NCI-H82 treated with DMSO at 0.1 percent for 48 hours (cell line): ENCODE measurements around the gene RCN2.

ENCODE experiments used
- DNase-seq: peaks from one replicate; lab custom pipeline; 2025; ENCODE audit not compliant: unreplicated experiment; lab: John Stamatoyannopoulos, UW

RCN2 gene

DNA sequence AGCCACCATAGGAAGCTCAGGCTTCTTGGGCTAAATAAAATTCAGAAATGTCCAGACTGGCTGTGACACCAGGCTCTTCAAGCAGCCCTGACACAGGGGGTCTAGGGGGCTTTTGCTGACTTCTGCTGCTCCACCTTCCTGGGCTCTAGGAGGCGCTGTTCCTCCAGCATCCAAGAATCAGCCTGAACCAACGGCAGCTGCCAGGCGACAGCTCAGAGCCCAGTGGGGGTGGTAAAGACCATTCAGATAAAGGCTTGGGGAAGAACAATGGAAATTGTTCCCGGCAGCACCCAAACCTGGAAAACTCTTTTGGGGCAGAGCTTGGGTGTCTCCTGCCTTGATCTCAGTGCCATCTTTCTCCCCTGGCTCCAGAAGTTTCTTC is 41.8 kb downstream of the RCN2 start:
- peak; percentile 34 for DNase-seq

GRCh38 chr15:76973906-76974305 is 42.4 kb downstream of the RCN2 start:
- no peak for DNase-seq

DNA sequence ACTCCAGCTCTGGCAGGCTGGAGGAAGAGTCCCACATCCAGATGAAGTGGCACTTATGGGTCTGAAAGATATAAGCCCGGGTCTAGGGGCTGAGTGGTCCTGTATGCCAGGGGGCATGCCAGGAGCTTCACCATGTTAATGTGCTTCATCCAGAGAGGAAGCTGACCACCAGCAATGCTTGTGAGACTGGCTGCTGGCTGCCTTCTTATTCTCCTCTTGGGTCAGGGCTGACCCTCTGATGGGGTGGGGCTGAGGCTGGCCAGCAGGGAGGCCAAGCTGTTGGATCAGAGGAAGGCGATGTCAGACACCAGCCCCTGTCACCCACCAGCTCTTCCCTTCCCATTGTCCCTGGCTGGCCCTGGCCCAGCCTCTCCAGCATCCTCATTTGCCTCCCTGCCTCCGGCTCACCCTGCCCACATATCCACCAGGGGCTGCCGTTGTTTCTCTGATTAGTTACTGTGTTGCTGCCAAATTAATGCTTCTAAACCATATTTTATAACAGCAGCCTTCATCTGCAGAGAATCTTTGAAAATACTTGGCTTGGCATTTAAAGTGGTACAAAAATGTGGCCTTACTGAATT is 43.0 kb downstream of the RCN2 start:
- no peak for DNase-seq

GRCh38 chr15:76976141-76976540 is 44.6 kb downstream of the RCN2 start:
- no peak for DNase-seq

- no peak for DNase-seq
Measured at GRCh38 chr15:76976572-76977270, 45.2 kb downstream of the RCN2 start.

DNA sequence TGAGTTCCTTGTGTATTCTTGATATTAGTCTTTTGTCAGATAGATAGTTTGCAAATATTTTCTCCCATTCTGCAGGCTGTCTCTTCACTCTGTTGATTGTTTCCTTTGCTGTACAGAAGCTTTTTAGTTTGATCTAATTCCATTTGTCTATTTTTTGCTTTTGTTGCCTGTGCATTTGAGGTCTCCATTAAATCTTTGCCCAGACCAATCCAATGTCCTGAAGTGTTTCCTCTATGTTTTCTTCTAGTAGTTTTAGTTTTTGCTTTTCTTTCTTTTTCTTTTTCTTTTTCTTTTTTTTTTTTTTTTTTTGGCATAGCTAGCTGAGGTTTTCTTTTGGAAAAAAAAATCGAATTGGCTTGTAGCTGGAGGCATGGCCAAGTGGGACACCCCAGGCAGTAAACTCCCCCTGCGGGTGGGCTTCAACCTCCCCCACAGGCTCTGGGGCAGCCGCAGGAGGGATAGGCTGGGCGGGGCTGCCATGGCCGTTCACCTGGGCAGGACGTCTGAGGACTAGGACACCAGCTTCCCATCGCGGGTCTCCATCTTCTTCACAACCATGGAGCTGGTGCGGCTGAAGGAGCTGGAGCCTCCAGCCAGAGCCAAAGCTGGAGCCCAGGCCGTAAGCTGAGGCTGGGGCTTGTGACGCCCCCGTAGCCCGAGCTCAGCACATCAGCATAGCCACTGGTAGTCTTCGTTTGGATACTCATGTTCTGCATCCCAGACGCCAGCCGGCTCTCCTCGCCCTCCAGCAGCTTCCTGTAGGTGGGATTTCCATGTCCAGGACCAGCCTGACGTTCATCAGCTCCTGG is 47.2 kb downstream of the RCN2 start:
- no peak for DNase-seq

GRCh38 chr15:76979331-76979925 is 47.9 kb downstream of the RCN2 start:
- DNase-seq: no peak

GRCh38 chr15:76979996-76980520 is 48.5 kb downstream of the RCN2 start:
- no peak for DNase-seq

- no peak for DNase-seq
Measured at GRCh38 chr15:76982356-76982755, 50.8 kb downstream of the RCN2 start.

DNA sequence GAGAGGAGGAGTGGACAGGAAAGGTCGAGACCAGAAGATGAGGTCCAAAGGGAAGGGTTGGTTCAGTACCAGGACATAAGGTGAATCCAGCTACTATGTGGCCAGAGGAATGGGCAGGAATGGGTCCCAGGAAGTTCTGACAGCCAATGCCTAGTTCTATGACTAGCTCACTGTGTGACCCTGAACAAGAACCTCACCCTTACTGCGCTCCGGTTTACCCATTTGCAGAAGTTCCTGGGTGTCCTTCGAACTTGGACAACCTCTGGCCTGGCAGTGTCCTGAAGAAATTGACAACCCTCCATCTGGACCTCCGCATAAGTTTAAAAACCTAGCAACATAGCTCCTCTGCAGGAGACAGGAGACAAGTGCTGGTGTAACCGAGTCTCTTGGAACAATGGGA is 51.2 kb downstream of the RCN2 start:
- no peak for DNase-seq

DNA sequence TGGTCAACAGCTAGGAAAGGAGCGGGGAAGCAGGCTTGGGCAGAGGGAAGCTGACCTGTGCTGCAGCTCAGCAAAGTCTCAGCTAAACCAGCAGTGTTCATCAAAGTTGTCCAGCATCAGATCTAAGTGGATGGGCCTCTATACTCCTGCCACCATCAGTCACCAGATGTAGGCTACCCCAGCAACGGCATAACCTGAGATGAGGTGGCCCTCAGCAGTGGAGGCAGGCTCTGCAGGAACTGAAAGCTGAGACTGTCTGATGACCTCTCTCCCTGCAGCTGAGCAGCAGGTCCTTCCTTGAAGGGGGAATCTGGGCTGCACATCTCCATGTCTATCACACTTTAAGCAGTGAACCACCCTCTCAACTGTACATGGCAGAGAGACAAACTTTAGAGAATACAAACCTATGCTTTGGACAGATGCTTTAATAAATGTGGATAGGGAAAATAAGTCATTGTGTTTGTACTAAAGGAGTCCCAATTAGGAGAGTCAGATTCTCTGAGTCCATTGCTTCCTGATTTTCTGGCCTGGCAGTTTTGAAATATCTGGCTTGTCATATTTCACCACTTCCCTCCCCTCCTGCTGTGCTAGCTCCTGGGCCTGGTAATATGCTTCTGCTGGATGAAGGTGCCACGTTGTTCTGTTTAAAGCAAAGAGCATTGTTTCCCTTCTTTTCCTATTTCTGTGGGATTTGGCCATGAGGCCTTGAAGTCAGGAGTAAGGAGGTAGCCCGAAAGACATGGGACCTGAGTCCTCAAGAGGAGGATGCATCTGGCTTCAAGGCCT is 52.2 kb downstream of the RCN2 start:
- DNase-seq: no peak

GRCh38 chr15:76986743-76987142 is 55.2 kb downstream of the RCN2 start:
- DNase-seq: no peak

- DNase-seq: no peak
Measured at GRCh38 chr15:76987276-76987675, 55.7 kb downstream of the RCN2 start.

- DNase-seq: no peak
Measured at GRCh38 chr15:76987896-76988860, 56.6 kb downstream of the RCN2 start.

GRCh38 chr15:76988867-76989780 is 57.6 kb downstream of the RCN2 start:
- DNase-seq: no peak

DNA sequence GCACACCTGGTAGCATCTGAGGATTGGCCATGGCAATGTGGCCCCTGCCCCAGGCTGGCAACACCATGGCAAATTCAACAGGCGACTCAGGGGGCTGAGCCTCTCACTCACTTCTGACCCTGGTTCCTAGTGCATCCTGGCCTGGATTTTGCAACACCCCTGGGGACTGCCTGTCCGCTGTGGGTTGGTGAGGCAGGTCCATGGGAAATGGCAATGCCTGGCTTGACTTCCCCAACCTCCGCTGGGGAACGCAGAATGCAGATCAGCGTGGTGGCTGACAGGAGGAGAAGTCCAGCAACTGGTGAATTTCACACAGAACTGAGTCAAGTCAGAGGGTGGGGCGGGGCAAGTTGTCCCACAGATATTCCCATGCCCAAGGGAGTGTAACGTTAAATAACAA is 59.5 kb downstream of the RCN2 start:
- DNase-seq: no peak

- no peak for DNase-seq
Measured at GRCh38 chr15:76991741-76992645, 60.4 kb downstream of the RCN2 start.
